ENCODE measurements around the gene PELI2. TPM values are rescaled to one million over a fixed set of nuclear protein-coding genes. Genes with fewer than 3 reads are reported as not detected.

PELI2 gene
- total RNA-seq, 2 donors from 2014 or later = 8.9 to 25.7 TPM

- H3K36me3 ChIP-seq = no peaks in the 10 kb centered on the region
- H3K9me3 ChIP-seq = no peaks in the 10 kb centered on the region
- no peak overlapping the region for H3K4me3 ChIP-seq
- intact Hi-C loops (cut with DNase I) = loop anchor here (5.0 kb wide), 1 partner anchor 83 kb away; the partner anchor contains the start of gene PELI2
- 79% methylated on average over 7 of the region's 7 CpGs for WGBS
- peak overlapping the region; percentile 61 to 65 for H3K27ac ChIP-seq
- TF ChIP-seq CTCF (IDR thresholded peaks at IDR 0.05) (no peak), POLR2A (IDR thresholded peaks at IDR 0.05) (no peak), POLR2AphosphoS5 (IDR thresholded peaks at IDR 0.05) (no peak)
- H3K4me1 ChIP-seq (replicated peaks) = no peaks in the 10 kb centered on the region
- DNase-seq (ENCODE audit: low spot score) = no peak
- no peaks in the 10 kb centered on the region for H3K27me3 ChIP-seq (replicated peaks; ENCODE audit: insufficient read depth)
These were observed 81.9 kb downstream of the PELI2 start for GRCh38 chr14:56199982-56200577.

- 67% methylated on average over 2 of the region's 2 CpGs for WGBS
- H3K9me3 ChIP-seq = no peaks in the 10 kb centered on the region
- intact Hi-C loops (cut with DNase I) = no loop called here
These were observed 84.0 kb downstream of the PELI2 start for GRCh38 chr14:56202256-56202655.

GRCh38 chr14:56205881-56206280, 87.7 kb downstream of the PELI2 start:
- Histone ChIP-seq H3K4me3 (no peak overlapping the region), H3K36me3 (no peaks in the 10 kb centered on the region), H3K27ac (no peak overlapping the region), H3K9me3 (no peaks in the 10 kb centered on the region), H3K27me3 (replicated peaks; ENCODE audit: insufficient read depth) (no peaks in the 10 kb centered on the region), H3K4me1 (replicated peaks) (no peaks in the 10 kb centered on the region)
- 53% methylated on average over 2 of the region's 2 CpGs for WGBS
- DNase-seq (ENCODE audit: low spot score) = no peak
- intact Hi-C loops (cut with DNase I) = no loop called here
- no peak for TF ChIP-seq CTCF (IDR thresholded peaks at IDR 0.05)
- no peak for TF ChIP-seq POLR2AphosphoS5 (IDR thresholded peaks at IDR 0.05)
- no peak for TF ChIP-seq POLR2A (IDR thresholded peaks at IDR 0.05)

More at GRCh38 chr14:56202256-56202655, 84.0 kb downstream of the PELI2 start:
- TF ChIP-seq POLR2AphosphoS5 (IDR thresholded peaks at IDR 0.05) (no peak), CTCF (IDR thresholded peaks at IDR 0.05) (no peak), POLR2A (IDR thresholded peaks at IDR 0.05) (no peak)
- Histone ChIP-seq H3K4me1 (replicated peaks) (no peaks in the 10 kb centered on the region), H3K4me3 (no peak overlapping the region), H3K36me3 (no peaks in the 10 kb centered on the region), H3K27me3 (replicated peaks; ENCODE audit: insufficient read depth) (no peaks in the 10 kb centered on the region), H3K27ac (no peak overlapping the region)
- DNase-seq (ENCODE audit: low spot score) = no peak

- 39% methylated on average over 2 of the region's 2 CpGs for WGBS
- intact Hi-C loops (cut with DNase I) = no loop called here
- H3K27ac ChIP-seq = no peak overlapping the region
These were observed 88.4 kb downstream of the PELI2 start for GRCh38 chr14:56206596-56206995.

More at GRCh38 chr14:56206596-56206995, 88.4 kb downstream of the PELI2 start:
- no peak for DNase-seq (ENCODE audit: low spot score)
- Histone ChIP-seq H3K27me3 (replicated peaks; ENCODE audit: insufficient read depth) (no peaks in the 10 kb centered on the region), H3K9me3 (no peaks in the 10 kb centered on the region), H3K4me3 (no peak overlapping the region), H3K4me1 (replicated peaks) (no peaks in the 10 kb centered on the region), H3K36me3 (no peaks in the 10 kb centered on the region)
- TF ChIP-seq POLR2AphosphoS5 (IDR thresholded peaks at IDR 0.05) (no peak), POLR2A (IDR thresholded peaks at IDR 0.05) (no peak), CTCF (IDR thresholded peaks at IDR 0.05) (no peak)

Data from prostate gland (tissue), 2 donors.